Trophoblast cell (in vitro differentiated cells and primary cell): ENCODE measurements around the gene MED13L.
A peak's percentile ranks its signal among the peaks of the same experiment; 100 is the strongest.

Experiments
- DNase-seq, 2 donors: peaks; one replicate each; pipeline ENCODE4 v3.0.0-alpha.2; 2016
- H2AFZ ChIP-seq: 2 replicates; pipeline ENCODE4 v1.6.1; 2013; ENCODE audit warnings: low read length, moderate library complexity, mild to moderate bottlenecking; ENCODE audit not compliant: insufficient read depth, poor library complexity
- H2AK5ac ChIP-seq: 2 replicates; pipeline ENCODE4 v1.6.1; 2013; ENCODE audit warnings: mild to moderate bottlenecking, low read length
- H2BK120ac ChIP-seq: 2 replicates; pipeline ENCODE4 v1.6.1; 2013; ENCODE audit warnings: low read length, mild to moderate bottlenecking, moderate library complexity; ENCODE audit not compliant: insufficient read depth, poor library complexity
- H2BK12ac ChIP-seq: 2 replicates; pipeline ENCODE4 v1.6.1; 2013; ENCODE audit warnings: mild to moderate bottlenecking, low read length, moderate library complexity
- H2BK5ac ChIP-seq: 2 replicates; pipeline ENCODE4 v1.6.1; 2013; ENCODE audit warnings: low read length, low read depth, moderate library complexity, mild to moderate bottlenecking; ENCODE audit not compliant: poor library complexity
- H3K14ac ChIP-seq: 2 replicates; pipeline ENCODE4 v1.6.1; 2013; ENCODE audit warnings: mild to moderate bottlenecking, low read length
- H3K18ac ChIP-seq: 2 replicates; pipeline ENCODE4 v1.6.1; 2013; ENCODE audit warnings: mild to moderate bottlenecking, low read length
- H3K23ac ChIP-seq: 2 replicates; pipeline ENCODE4 v1.6.1; 2013; ENCODE audit warnings: low read length
- H3K27ac ChIP-seq: 2 replicates; pipeline ENCODE4 v1.5.1; 2013; ENCODE audit warnings: low read depth, mild to moderate bottlenecking, inconsistent platforms, low read length, moderate library complexity
- H3K27me3 ChIP-seq: 2 replicates; pipeline ENCODE4 v1.6.1; 2013; ENCODE audit warnings: inconsistent platforms, mild to moderate bottlenecking, low read length, moderate library complexity; ENCODE audit not compliant: insufficient read depth
- H3K36me3 ChIP-seq, 2 experiments: 1 replicate in 1 of 2; 2 replicates in 1 of 2; pipeline ENCODE4 v1.6.1; 2013; ENCODE audit warnings: low read length in 2 of 2, mild to moderate bottlenecking in 2 of 2, moderate library complexity in 1 of 2; ENCODE audit not compliant: insufficient read depth in 2 of 2, control insufficient read depth in 1 of 2
- H3K4ac ChIP-seq: 2 replicates; pipeline ENCODE4 v1.6.1; 2013; ENCODE audit warnings: low read depth, mild to moderate bottlenecking, low read length, moderate library complexity
- H3K4me1 ChIP-seq, 2 experiments: 1 replicate in 1 of 2; 2 replicates in 1 of 2; pipeline ENCODE4 v1.6.1; 2013; ENCODE audit warnings: low read length in 2 of 2, mild to moderate bottlenecking in 2 of 2, moderate library complexity in 1 of 2; ENCODE audit not compliant: insufficient read depth in 2 of 2, control insufficient read depth in 1 of 2
- H3K4me2 ChIP-seq: 2 replicates; pipeline ENCODE4 v1.6.1; 2013; ENCODE audit warnings: inconsistent platforms, mild to moderate bottlenecking, low read length, moderate library complexity
- H3K4me3 ChIP-seq: 2 replicates; pipeline ENCODE4 v1.5.1; 2013; ENCODE audit warnings: mild to moderate bottlenecking, low read depth, low read length, inconsistent platforms
- H3K79me1 ChIP-seq: one replicate; pipeline ENCODE4 v1.6.1; 2013; ENCODE audit warnings: low read length
- H3K79me2 ChIP-seq: 2 replicates; pipeline ENCODE4 v1.6.1; 2013; ENCODE audit warnings: low read length, mild to moderate bottlenecking; ENCODE audit not compliant: control insufficient read depth, insufficient read depth, poor library complexity
- H3K9ac ChIP-seq: 2 replicates; pipeline ENCODE4 v1.6.1; 2013; ENCODE audit warnings: mild to moderate bottlenecking, low read length
- H3K9me3 ChIP-seq: 2 replicates; pipeline ENCODE4 v1.6.1; 2013; ENCODE audit warnings: low read depth, mild to moderate bottlenecking, control low read depth, inconsistent platforms, low read length; ENCODE audit not compliant: insufficient read depth
- H4K12ac ChIP-seq: 2 replicates; pipeline ENCODE4 v1.6.1; 2013; ENCODE audit warnings: low read depth, mild to moderate bottlenecking, low read length, moderate library complexity
- H4K8ac ChIP-seq: 2 replicates; pipeline ENCODE4 v1.6.1; 2013; ENCODE audit warnings: low read depth, mild to moderate bottlenecking, low read length, moderate library complexity
- H4K91ac ChIP-seq: one replicate; pipeline ENCODE4 v1.6.1; 2013; ENCODE audit warnings: low read depth, mild to moderate bottlenecking, low read length, moderate library complexity
- WGBS: extraction: QIAGEN DNeasy Blood & Tissue Kit; methylation state at CpG from one replicate; pipeline ENCODE4 v1.1.7; 2013; ENCODE audit warnings: missing lambda C conversion rate; ENCODE audit not compliant: insufficient read length, insufficient coverage; ENCODE audit errors: extremely low coverage; 5-methylcytosine and 5-hydroxymethylcytosine counted together

Gene MED13L

GRCh38 chr12:116280595-116281290 lies 3.2 kb upstream of the MED13L start:
- H3K4me3 ChIP-seq, result no peak overlapping the region
- no CpG with 5 or more reads among the region's 5 CpGs for WGBS
- H3K23ac ChIP-seq, result no peak overlapping the region

GRCh38 chr12:116278667-116279066 lies 1.2 kb upstream of the MED13L start:
- no peak overlapping the region for H3K18ac ChIP-seq
- no peak overlapping the region for H3K27ac ChIP-seq
- H2BK120ac ChIP-seq, result no peak overlapping the region
- no peak for DNase-seq
- no peaks in the 10 kb centered on the region for H3K27me3 ChIP-seq
- peaks cover 14% of the 10 kb centered on the region for H3K79me2 ChIP-seq
- H3K14ac ChIP-seq, result peak overlapping the region; percentile 40
- H3K4ac ChIP-seq, result no peak overlapping the region
- H3K36me3 ChIP-seq, result no peaks in the 10 kb centered on the region
- no peak overlapping the region for H2AK5ac ChIP-seq
- no peaks in the 10 kb centered on the region for H3K9me3 ChIP-seq
- H2BK5ac ChIP-seq, result no peak overlapping the region
- H4K91ac ChIP-seq, result peak overlapping the region; percentile 56
- H3K4me2 ChIP-seq, result peak overlapping the region; percentile 84
- H3K23ac ChIP-seq, result no peak overlapping the region
- H2AFZ ChIP-seq, result no peak overlapping the region
- peaks cover 10 to 14% of the 10 kb centered on the region in 2 experiments for H3K4me1 ChIP-seq
- peak overlapping the region; percentile 23 for H2BK12ac ChIP-seq
- no peak overlapping the region for H3K4me3 ChIP-seq
- H4K8ac ChIP-seq, result peak overlapping the region; percentile 66
- H3K79me1 ChIP-seq, result peaks cover 22% of the 10 kb centered on the region
- H4K12ac ChIP-seq, result no peak overlapping the region
- no peak overlapping the region for H3K9ac ChIP-seq
- WGBS, result no CpG with 5 or more reads among the region's 10 CpGs

More at GRCh38 chr12:116280595-116281290, 3.2 kb upstream of the MED13L start:
- no peak overlapping the region for H2BK5ac ChIP-seq
- peaks cover 14% of the 10 kb centered on the region for H3K79me2 ChIP-seq
- H3K36me3 ChIP-seq, result no peaks in the 10 kb centered on the region
- no peak overlapping the region for H3K14ac ChIP-seq
- H2AFZ ChIP-seq, result no peak overlapping the region
- H3K18ac ChIP-seq, result no peak overlapping the region
- H2AK5ac ChIP-seq, result no peak overlapping the region
- no peak overlapping the region for H2BK12ac ChIP-seq
- H4K8ac ChIP-seq, result no peak overlapping the region
- H3K9ac ChIP-seq, result no peak overlapping the region
- H3K4me1 ChIP-seq, result peaks cover 10 to 14% of the 10 kb centered on the region in 2 experiments
- no peak overlapping the region for H2BK120ac ChIP-seq
- H3K4me2 ChIP-seq, result no peak overlapping the region
- H3K27ac ChIP-seq, result no peak overlapping the region
- no peak for DNase-seq
- no peaks in the 10 kb centered on the region for H3K9me3 ChIP-seq
- H3K79me1 ChIP-seq, result peaks cover 22% of the 10 kb centered on the region
- H3K4ac ChIP-seq, result no peak overlapping the region
- no peak overlapping the region for H4K12ac ChIP-seq
- H3K27me3 ChIP-seq, result no peaks in the 10 kb centered on the region
- H4K91ac ChIP-seq, result no peak overlapping the region

GRCh38 chr12:116278279-116278626 lies 760 bp upstream of the MED13L start:
- H3K36me3 ChIP-seq, result no peaks in the 10 kb centered on the region
- H2AK5ac ChIP-seq, result peak overlapping the region; percentile 23
- peak overlapping the region; percentile 26 for H3K4ac ChIP-seq
- H3K23ac ChIP-seq, result no peak overlapping the region
- peak overlapping the region; percentile 58 for H3K18ac ChIP-seq
- peak overlapping the region; percentile 44 for H2BK12ac ChIP-seq
- peak overlapping the region; percentile 18 for H2BK5ac ChIP-seq
- H4K91ac ChIP-seq, result peak overlapping the region; percentile 81
- no peaks in the 10 kb centered on the region for H3K9me3 ChIP-seq
- H4K12ac ChIP-seq, result peak overlapping the region; percentile 17
- peaks cover 10 to 14% of the 10 kb centered on the region in 2 experiments for H3K4me1 ChIP-seq
- peak overlapping the region; percentile 78 for H3K14ac ChIP-seq
- no peak for DNase-seq
- peak overlapping the region; percentile 66 for H4K8ac ChIP-seq
- WGBS, result no CpG with 5 or more reads among the region's 8 CpGs
- peaks cover 22% of the 10 kb centered on the region for H3K79me1 ChIP-seq
- H3K4me3 ChIP-seq, result peak overlapping the region; percentile 73
- H3K27ac ChIP-seq, result peak overlapping the region; percentile 77
- H3K4me2 ChIP-seq, result peak overlapping the region; percentile 84
- H2AFZ ChIP-seq, result no peak overlapping the region
- H3K79me2 ChIP-seq, result peaks cover 14% of the 10 kb centered on the region
- H3K9ac ChIP-seq, result peak overlapping the region; percentile 78
- peak overlapping the region; percentile 57 for H2BK120ac ChIP-seq
- H3K27me3 ChIP-seq, result no peaks in the 10 kb centered on the region

- peak overlapping the region; percentile 71 for H2AFZ ChIP-seq
- H2BK120ac ChIP-seq, result peak overlapping the region; percentile 83
- peak overlapping the region; percentile 89 for H3K4me2 ChIP-seq
- peak overlapping the region; percentile 99 for H3K14ac ChIP-seq
- peak overlapping the region; percentile 97 for H3K27ac ChIP-seq
- H3K79me1 ChIP-seq, result peaks cover 22% of the 10 kb centered on the region
- peak; percentile 74 to 82 for DNase-seq
- H3K27me3 ChIP-seq, result no peaks in the 10 kb centered on the region
- H3K9ac ChIP-seq, result peak overlapping the region; percentile 67
- no peak overlapping the region for H2AK5ac ChIP-seq
- no peaks in the 10 kb centered on the region for H3K36me3 ChIP-seq
- no CpG with 5 or more reads among the region's 104 CpGs for WGBS
- peak overlapping the region; percentile 94 for H4K8ac ChIP-seq
- H4K12ac ChIP-seq, result peak overlapping the region; percentile 83
- peaks cover 5 to 9% of the 10 kb centered on the region in 2 experiments for H3K4me1 ChIP-seq
- H3K4ac ChIP-seq, result peak overlapping the region; percentile 97
- H2BK5ac ChIP-seq, result peak overlapping the region; percentile 99
- peak overlapping the region; percentile 88 for H2BK12ac ChIP-seq
- peaks cover 20% of the 10 kb centered on the region for H3K79me2 ChIP-seq
- peak overlapping the region; percentile 99 for H4K91ac ChIP-seq
- no peak overlapping the region for H3K23ac ChIP-seq
- H3K4me3 ChIP-seq, result peak overlapping the region; percentile 83
- H3K18ac ChIP-seq, result peak overlapping the region; percentile 99
- H3K9me3 ChIP-seq, result no peaks in the 10 kb centered on the region
Measured at GRCh38 chr12:116276652-116277466, 634 bp downstream of the MED13L start.
